ENCODE results near the gene ALG1. TPM values are rescaled to one million over a fixed set of nuclear protein-coding genes. Genes with fewer than 3 reads are reported as not detected.

ALG1 gene
- 34.4 and 52.1 TPM in 2 replicates for total RNA-seq

GRCh38 chr16:5071681-5072333, at the start of gene ALG1:
TSS of gene ALG1 (plus strand) at chr16:5071843. CDS start at chr16:5071850, 7 bp downstream.

GRCh38 chr16:5033256-5034166, 38.1 kb upstream of the ALG1 start, which contains the start of gene NAGPA:
TSS of gene NAGPA (minus strand) at chr16:5033935. CDS start at chr16:5033914, 21 bp downstream.

GRCh38 chr16:5065813-5066212, 5.8 kb upstream of the ALG1 start, which contains the start of gene C16orf89:
TSS of gene C16orf89 (minus strand) at chr16:5065956. CDS start at chr16:5065908, 48 bp downstream.

GRCh38 chr16:5097470-5098220, 26.0 kb downstream of the ALG1 start, which contains the start of gene EEF2KMT:
TSS of gene EEF2KMT (minus strand) at chr16:5097795. CDS start at chr16:5097739, 56 bp downstream.

Other genes starting within 250 kb of the ALG1 start
- 43.4 and 62.9 TPM in 2 replicates for gene GLYR1, start 224.6 kb upstream of the ALG1 start, total RNA-seq
- 20.9 and 21.7 TPM in 2 replicates for gene UBN1, start 224.4 kb upstream of the ALG1 start, total RNA-seq
- gene PPL, start 134.7 kb upstream of the ALG1 start, total RNA-seq, result 1.5 and 11.6 TPM in 2 replicates
- 0.28 TPM in 1 of 2 replicates, not detected in the other for gene SEC14L5, start 113.5 kb upstream of the ALG1 start, total RNA-seq
- 9.4 and 16.1 TPM in 2 replicates for gene NAGPA, start 37.9 kb upstream of the ALG1 start, total RNA-seq
- gene C16orf89, start 5.9 kb upstream of the ALG1 start, total RNA-seq, result 1.1 TPM in 1 of 2 replicates, not detected in the other
- gene EEF2KMT, start 26.0 kb downstream of the ALG1 start, total RNA-seq, result 6.5 and 20.1 TPM in 2 replicates